ENCODE results near the gene SOCS7.
A peak's percentile ranks its signal among the peaks of the same experiment; 100 is the strongest.
"Not testable (repeated sequence)": the region's sequence is repeated elsewhere in the genome, so short reads cannot be mapped to it uniquely, and the experiment has no call there.

SOCS7 gene

GRCh38 chr17:38427160-38427949 lies 75.7 kb downstream of the SOCS7 start:
- no peak overlapping the region for H3K27ac ChIP-seq (ENCODE audit: low read length)
- H3K9me3 ChIP-seq (ENCODE audit: control insufficient read depth, low read depth, low read length): no peaks in the 10 kb centered on the region
- peaks cover 17% of the 10 kb centered on the region for H3K4me1 ChIP-seq (ENCODE audit: control insufficient read depth, low read depth, low read length)
- H3K9ac ChIP-seq (ENCODE audit: low read length): peak overlapping the region; percentile 34
- H3K27me3 ChIP-seq (ENCODE audit: control insufficient read depth, insufficient read depth, low read length): no peaks in the 10 kb centered on the region
- no peaks in the 10 kb centered on the region for H3K36me3 ChIP-seq (ENCODE audit: control insufficient read depth, low read depth, low read length)
- peak overlapping the region; percentile 53 for H3K4me3 ChIP-seq (ENCODE audit: low read length)

DNA sequence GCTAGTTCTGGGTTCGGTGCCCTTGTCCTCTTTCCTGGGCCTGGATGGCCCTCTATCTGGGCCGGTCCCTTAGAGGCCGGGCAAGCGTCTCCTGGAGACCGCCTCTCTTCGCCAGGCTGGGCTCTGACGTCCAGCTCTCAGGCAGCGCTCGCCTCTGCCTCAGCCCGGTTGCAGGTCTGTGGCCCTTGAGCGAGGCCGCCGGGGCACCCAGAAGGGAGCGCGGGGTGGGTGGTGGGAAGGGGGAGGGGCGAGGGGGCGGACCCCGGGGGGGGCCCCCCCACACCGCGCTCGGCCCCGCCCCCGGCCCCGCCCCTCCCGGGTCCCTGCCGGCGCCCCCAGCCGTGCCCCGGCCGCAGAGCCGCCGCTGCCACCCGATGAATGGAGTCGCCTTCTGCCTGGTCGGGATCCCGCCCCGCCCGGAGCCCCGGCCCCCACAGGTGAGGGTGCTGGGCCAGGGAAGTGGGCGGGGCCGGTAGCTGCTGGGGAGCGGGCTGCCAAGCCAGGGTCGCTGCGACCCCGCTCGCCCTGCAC lies 76.5 kb downstream of the SOCS7 start, which contains the start of gene ARHGAP23:
ARHGAP23 (plus strand) TSS at position 353 of the 531 bp plus-strand sequence; CDS start at position 375, 22 bp downstream.
- peak within 1 kb of the TSS; percentile 34 for H3K9ac ChIP-seq (ENCODE audit: low read length)
- H3K4me1 ChIP-seq (ENCODE audit: control insufficient read depth, low read depth, low read length): peaks cover 17% of the 10 kb centered on the region
- H3K36me3 ChIP-seq (ENCODE audit: control insufficient read depth, low read depth, low read length): no peaks in the 10 kb centered on the region
- peak within 1 kb of the TSS; percentile 64 for H3K4me3 ChIP-seq (ENCODE audit: low read length)
- H3K27me3 ChIP-seq (ENCODE audit: control insufficient read depth, insufficient read depth, low read length): no peaks in the 10 kb centered on the region
- H3K27ac ChIP-seq (ENCODE audit: low read length): no peak within 1 kb of the TSS
- no peaks in the 10 kb centered on the region for H3K9me3 ChIP-seq (ENCODE audit: control insufficient read depth, low read depth, low read length)

DNA sequence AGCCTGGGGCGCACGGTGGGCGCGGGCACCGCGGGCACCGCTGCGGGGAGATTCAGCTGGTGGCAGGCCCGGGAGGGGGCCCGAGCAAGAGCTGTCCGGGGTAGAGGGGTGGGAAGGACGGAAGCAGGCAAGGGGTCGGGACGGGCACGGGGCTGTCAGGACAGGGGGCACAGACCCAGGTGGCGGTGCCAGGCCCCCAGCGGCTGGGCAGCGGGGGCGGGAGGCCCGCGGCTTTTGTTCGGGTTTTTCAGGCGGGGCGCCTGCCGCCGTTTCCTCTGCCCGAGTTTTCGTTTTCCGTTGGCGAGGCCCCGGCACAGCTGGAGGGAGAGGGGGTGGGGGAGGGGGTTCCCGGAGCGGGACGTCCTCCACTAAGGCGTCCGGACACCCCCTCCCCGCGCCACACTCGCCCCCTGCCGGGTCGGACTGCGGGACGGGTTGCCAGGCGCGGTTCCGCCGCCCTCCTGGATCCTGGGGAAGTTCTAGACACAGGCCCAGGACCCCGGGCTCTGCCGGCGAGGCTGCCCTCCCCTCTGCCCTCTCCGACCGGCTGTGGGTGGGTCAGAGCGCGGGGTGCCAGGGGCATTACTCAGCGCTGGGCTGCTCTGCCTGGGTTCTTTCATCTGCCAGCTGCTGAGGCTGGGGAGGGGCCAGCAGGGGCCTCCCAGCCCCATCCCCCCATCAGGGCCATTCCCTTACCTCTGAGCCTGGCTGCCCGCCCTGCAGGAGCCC lies 77.2 kb downstream of the SOCS7 start:
- no peaks in the 10 kb centered on the region for H3K36me3 ChIP-seq (ENCODE audit: control insufficient read depth, low read depth, low read length)
- H3K9ac ChIP-seq (ENCODE audit: low read length): peak overlapping the region; percentile 27
- peaks cover 17% of the 10 kb centered on the region for H3K4me1 ChIP-seq (ENCODE audit: control insufficient read depth, low read depth, low read length)
- no peaks in the 10 kb centered on the region for H3K9me3 ChIP-seq (ENCODE audit: control insufficient read depth, low read depth, low read length)
- peak overlapping the region; percentile 64 for H3K4me3 ChIP-seq (ENCODE audit: low read length)
- H3K27me3 ChIP-seq (ENCODE audit: control insufficient read depth, insufficient read depth, low read length): no peaks in the 10 kb centered on the region
- H3K27ac ChIP-seq (ENCODE audit: low read length): no peak overlapping the region

DNA sequence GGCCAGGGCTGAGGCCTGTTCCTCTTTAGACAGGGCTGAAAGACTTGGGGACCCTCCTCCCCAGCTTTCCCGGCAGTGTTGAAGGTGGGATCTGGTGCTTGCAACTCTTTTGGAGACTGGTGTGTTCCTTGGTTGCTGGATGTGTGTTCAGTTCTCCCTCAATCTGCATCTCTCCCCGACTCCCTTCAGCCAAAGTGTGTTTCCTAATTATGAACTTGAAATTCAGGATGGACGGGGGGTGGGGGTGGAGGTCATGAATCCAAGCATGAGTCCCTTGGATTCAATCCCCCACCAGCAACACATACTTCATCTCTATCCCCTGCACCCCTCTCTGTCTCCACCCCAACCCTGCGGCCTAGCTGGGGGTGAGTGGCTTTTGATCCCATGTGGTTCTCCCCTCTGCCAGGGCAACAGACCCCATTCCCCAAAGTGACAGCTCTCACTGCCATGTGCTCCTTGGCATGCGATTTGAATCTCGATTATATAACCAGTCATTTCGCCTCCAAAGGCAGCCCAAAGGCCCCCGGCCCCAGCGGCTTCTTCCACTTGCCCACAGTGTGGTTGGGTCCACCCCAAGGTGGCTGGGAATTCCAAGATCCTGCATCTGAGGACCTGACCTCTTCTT lies 77.9 kb downstream of the SOCS7 start:
- Histone ChIP-seq H3K4me3 (ENCODE audit: low read length) (peak overlapping the region; percentile 64), H3K27me3 (ENCODE audit: control insufficient read depth, insufficient read depth, low read length) (no peaks in the 10 kb centered on the region), H3K9me3 (ENCODE audit: control insufficient read depth, low read depth, low read length) (no peaks in the 10 kb centered on the region), H3K4me1 (ENCODE audit: control insufficient read depth, low read depth, low read length) (peaks cover 17% of the 10 kb centered on the region), H3K9ac (ENCODE audit: low read length) (no peak overlapping the region), H3K36me3 (ENCODE audit: control insufficient read depth, low read depth, low read length) (no peaks in the 10 kb centered on the region), H3K27ac (ENCODE audit: low read length) (no peak overlapping the region)

DNA sequence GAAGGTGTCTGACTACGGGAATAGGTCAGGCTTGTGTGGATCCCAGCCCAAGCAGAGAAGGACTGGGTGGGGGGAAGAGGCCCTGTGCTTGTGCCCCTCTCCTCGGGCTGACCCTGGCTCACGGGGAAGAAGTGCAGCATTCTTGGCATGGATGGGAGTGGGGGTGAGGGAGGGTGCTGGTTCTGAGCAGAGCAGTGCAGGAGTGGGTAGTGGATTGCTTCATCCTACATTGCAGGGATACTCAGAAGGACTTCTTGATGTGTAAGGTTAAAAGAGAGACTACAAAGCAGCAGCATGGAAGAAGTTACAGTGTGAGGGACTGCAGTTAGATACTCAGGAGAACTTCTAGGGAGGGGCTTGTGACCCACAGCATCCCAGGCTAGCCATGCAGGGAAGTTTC lies 78.7 kb downstream of the SOCS7 start:
- Histone ChIP-seq H3K4me3 (ENCODE audit: low read length) (no peak overlapping the region), H3K9me3 (ENCODE audit: control insufficient read depth, low read depth, low read length) (no peaks in the 10 kb centered on the region), H3K27me3 (ENCODE audit: control insufficient read depth, insufficient read depth, low read length) (no peaks in the 10 kb centered on the region), H3K4me1 (ENCODE audit: control insufficient read depth, low read depth, low read length) (peaks cover 17% of the 10 kb centered on the region), H3K9ac (ENCODE audit: low read length) (no peak overlapping the region), H3K36me3 (ENCODE audit: control insufficient read depth, low read depth, low read length) (no peaks in the 10 kb centered on the region), H3K27ac (ENCODE audit: low read length) (no peak overlapping the region)

DNA sequence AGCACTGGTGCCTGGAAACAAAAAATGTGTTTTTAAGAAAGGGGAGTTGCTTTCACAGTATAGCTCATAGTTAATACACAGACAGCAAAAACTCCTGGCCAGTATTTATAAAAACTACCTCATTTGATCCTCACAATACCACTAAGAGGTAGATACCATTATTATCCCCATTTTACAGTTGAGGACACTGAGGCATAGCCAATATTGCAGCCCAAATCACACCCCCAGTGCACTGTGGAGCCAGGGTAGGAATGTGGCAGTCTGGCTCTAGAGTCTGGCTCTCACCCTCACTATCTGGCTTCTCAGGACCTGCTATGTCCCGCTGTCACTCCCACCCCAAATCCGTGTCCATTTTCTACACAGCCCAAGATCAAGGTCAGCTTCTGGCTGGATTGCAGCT lies 79.2 kb downstream of the SOCS7 start:
- Histone ChIP-seq H3K4me3 (ENCODE audit: low read length) (no peak overlapping the region), H3K4me1 (ENCODE audit: control insufficient read depth, low read depth, low read length) (peaks cover 17% of the 10 kb centered on the region)

GRCh38 chr17:38431346-38432145 lies 79.9 kb downstream of the SOCS7 start:
- Histone ChIP-seq H3K4me3 (ENCODE audit: low read length) (no peak overlapping the region), H3K9me3 (ENCODE audit: control insufficient read depth, low read depth, low read length) (no peaks in the 10 kb centered on the region), H3K36me3 (ENCODE audit: control insufficient read depth, low read depth, low read length) (no peaks in the 10 kb centered on the region), H3K27me3 (ENCODE audit: control insufficient read depth, insufficient read depth, low read length) (no peaks in the 10 kb centered on the region), H3K27ac (ENCODE audit: low read length) (no peak overlapping the region), H3K9ac (ENCODE audit: low read length) (no peak overlapping the region), H3K4me1 (ENCODE audit: control insufficient read depth, low read depth, low read length) (peaks cover 17% of the 10 kb centered on the region)

More for the DNA sequence above, 79.2 kb downstream of the SOCS7 start:
- no peak overlapping the region for H3K27ac ChIP-seq (ENCODE audit: low read length)
- H3K9me3 ChIP-seq (ENCODE audit: control insufficient read depth, low read depth, low read length): no peaks in the 10 kb centered on the region
- no peaks in the 10 kb centered on the region for H3K36me3 ChIP-seq (ENCODE audit: control insufficient read depth, low read depth, low read length)
- H3K27me3 ChIP-seq (ENCODE audit: control insufficient read depth, insufficient read depth, low read length): no peaks in the 10 kb centered on the region
- H3K9ac ChIP-seq (ENCODE audit: low read length): no peak overlapping the region

- no peak overlapping the region for H3K4me3 ChIP-seq (ENCODE audit: low read length)
- H3K9me3 ChIP-seq (ENCODE audit: control insufficient read depth, low read depth, low read length): no peaks in the 10 kb centered on the region
- H3K27ac ChIP-seq (ENCODE audit: low read length): no peak overlapping the region
- no peak overlapping the region for H3K9ac ChIP-seq (ENCODE audit: low read length)
- H3K27me3 ChIP-seq (ENCODE audit: control insufficient read depth, insufficient read depth, low read length): no peaks in the 10 kb centered on the region
- peaks cover 11% of the 10 kb centered on the region for H3K4me1 ChIP-seq (ENCODE audit: control insufficient read depth, low read depth, low read length)
- no peaks in the 10 kb centered on the region for H3K36me3 ChIP-seq (ENCODE audit: control insufficient read depth, low read depth, low read length)
Observed at GRCh38 chr17:38434178-38434665, 82.6 kb downstream of the SOCS7 start.

- Histone ChIP-seq H3K9me3 (ENCODE audit: control insufficient read depth, low read depth, low read length) (no peaks in the 10 kb centered on the region), H3K9ac (ENCODE audit: low read length) (no peak overlapping the region), H3K4me3 (ENCODE audit: low read length) (no peak overlapping the region), H3K27me3 (ENCODE audit: control insufficient read depth, insufficient read depth, low read length) (no peaks in the 10 kb centered on the region), H3K36me3 (ENCODE audit: control insufficient read depth, low read depth, low read length) (no peaks in the 10 kb centered on the region), H3K27ac (ENCODE audit: low read length) (no peak overlapping the region), H3K4me1 (ENCODE audit: control insufficient read depth, low read depth, low read length) (peaks cover 4% of the 10 kb centered on the region)
Observed at GRCh38 chr17:38435795-38436194, 84.2 kb downstream of the SOCS7 start.

DNA sequence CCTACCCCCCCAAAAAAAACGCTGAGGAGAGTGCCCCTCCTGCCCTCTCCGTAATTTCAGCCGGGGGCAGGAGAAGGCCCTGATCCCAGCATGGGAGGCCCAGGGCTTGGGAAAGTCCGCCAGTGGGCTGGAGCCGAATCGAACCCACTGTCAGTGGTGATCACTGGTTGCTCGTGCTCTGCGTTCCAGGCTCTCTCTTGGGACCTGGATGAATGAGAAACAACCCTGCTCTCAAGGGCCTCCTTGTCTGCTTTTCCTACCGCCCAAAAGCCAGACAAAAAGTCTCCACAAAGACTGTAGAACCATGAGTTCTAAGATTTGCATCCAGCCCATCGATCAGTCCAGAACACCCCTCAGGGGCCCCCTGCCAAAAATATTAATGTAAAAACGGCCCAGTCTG lies 84.7 kb downstream of the SOCS7 start:
- Histone ChIP-seq H3K9ac (ENCODE audit: low read length) (no peak overlapping the region), H3K9me3 (ENCODE audit: control insufficient read depth, low read depth, low read length) (no peaks in the 10 kb centered on the region), H3K27me3 (ENCODE audit: control insufficient read depth, insufficient read depth, low read length) (no peaks in the 10 kb centered on the region), H3K4me1 (ENCODE audit: control insufficient read depth, low read depth, low read length) (peaks cover 5% of the 10 kb centered on the region), H3K36me3 (ENCODE audit: control insufficient read depth, low read depth, low read length) (no peaks in the 10 kb centered on the region), H3K4me3 (ENCODE audit: low read length) (no peak overlapping the region), H3K27ac (ENCODE audit: low read length) (no peak overlapping the region)

DNA sequence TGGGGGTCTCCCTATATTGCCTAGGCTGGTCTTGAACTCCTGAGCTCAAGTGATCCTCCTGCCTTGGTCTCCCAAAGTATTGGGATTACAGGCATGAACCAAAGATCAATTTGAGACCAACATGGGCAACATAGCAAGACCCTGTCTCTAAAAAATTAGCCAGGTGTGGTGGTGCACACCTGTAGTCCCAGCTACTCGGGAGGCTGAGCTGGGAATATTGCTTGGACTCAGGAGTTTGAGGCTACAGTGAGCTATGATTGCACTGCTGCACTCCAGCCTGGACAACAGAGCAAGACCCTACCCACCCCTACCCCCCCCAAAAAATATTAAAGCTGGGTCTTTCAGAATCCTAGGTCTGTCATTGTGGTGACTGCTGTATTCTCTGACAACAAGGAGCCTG lies 85.7 kb downstream of the SOCS7 start:
- not testable (repeated sequence) for H3K36me3 ChIP-seq (ENCODE audit: control insufficient read depth, low read depth, low read length); H3K9me3 ChIP-seq (ENCODE audit: control insufficient read depth, low read depth, low read length)

More for the DNA sequence above, 85.7 kb downstream of the SOCS7 start:
- not testable (repeated sequence) for H3K27ac ChIP-seq (ENCODE audit: low read length); H3K4me3 ChIP-seq (ENCODE audit: low read length); H3K9ac ChIP-seq (ENCODE audit: low read length); H3K4me1 ChIP-seq (ENCODE audit: control insufficient read depth, low read depth, low read length); H3K27me3 ChIP-seq (ENCODE audit: control insufficient read depth, insufficient read depth, low read length)
